Kidney (tissue), 14 donors: ENCODE results near the gene KIAA1755. TPM values are rescaled to one million over a fixed set of nuclear protein-coding genes. Genes with fewer than 3 reads are reported as not detected.

Source experiments
- DNase-seq, 5 donors: peaks; one replicate each; pipeline ENCODE4 v3.0.0-alpha.2; 2013 to 2020
- FAIRE-seq: peaks from 2 replicates; lab custom pipeline; 2012; peaks lifted over from hg19 to GRCh38; lab: Jason Lieb, UNC
- H3K27ac ChIP-seq, 2 donors: one replicate each; pipeline ENCODE4 v1.7.0; 2013; ENCODE audit warnings: low read depth in 2 of 2, low read length in 2 of 2, inconsistent platforms in 1 of 2
- H3K27me3 ChIP-seq: one replicate; pipeline ENCODE4 v1.7.1; 2013; ENCODE audit warnings: low read length, inconsistent platforms; ENCODE audit not compliant: control insufficient read depth, insufficient read depth
- H3K36me3 ChIP-seq, 3 donors: one replicate each; pipeline versions ENCODE4 v1.7.0 to v1.7.1; 2013; ENCODE audit warnings: low read length in 3 of 3, control low read depth in 1 of 3, inconsistent platforms in 1 of 3; ENCODE audit not compliant: insufficient read depth in 3 of 3, control insufficient read depth in 2 of 3
- H3K4me1 ChIP-seq, 3 donors: one replicate each; pipeline versions ENCODE4 v1.7.0 to v1.7.1; 2013; ENCODE audit warnings: low read length in 3 of 3, inconsistent platforms in 1 of 3, low read depth in 1 of 3; ENCODE audit not compliant: control insufficient read depth in 2 of 3, insufficient read depth in 2 of 3
- H3K4me3 ChIP-seq, 3 donors: one replicate each; pipeline versions ENCODE4 v1.7.0 to v1.8.1; 2013; ENCODE audit warnings: low read length in 3 of 3, control low read depth in 1 of 3, inconsistent platforms in 1 of 3
- H3K9ac ChIP-seq, 3 donors: one replicate each; pipeline versions ENCODE4 v1.7.0 to v1.7.1; 2013; ENCODE audit warnings: low read length in 3 of 3, control low read depth in 1 of 3, inconsistent platforms in 1 of 3
- H3K9me3 ChIP-seq, 3 donors: one replicate each; pipeline versions ENCODE4 v1.7.0 to v1.7.1; 2013; ENCODE audit warnings: low read length in 3 of 3, control low read depth in 1 of 3, inconsistent platforms in 1 of 3; ENCODE audit not compliant: control insufficient read depth in 2 of 3, insufficient read depth in 1 of 3
- CTCF ChIP-seq: IDR thresholded peaks from 3 replicates; pipeline ENCODE4 v1.5.1; 2012; ENCODE audit warnings: mild to moderate bottlenecking, moderate library complexity, borderline replicate concordance; ENCODE audit not compliant: insufficient read depth; ENCODE audit errors: extremely low read depth
- intact Hi-C: fragments of 100-400 bp; cut with DNase I; formaldehyde crosslinking; loops from one replicate; pipeline ENCODE4 v1.11.1; 2022
- polyA plus RNA-seq: library from polyadenylated mRNA; stranded (reverse); fragments of 350-450 nt; fragmentation: Illumina TruSeq; extraction: RNeasy Lipid Tissue Mini Kit (QIAGEN cat#74804); gene quantifications from one replicate; pipeline ENCODE4 v1.2.3, GENCODE V29; 2014; ENCODE audit warnings: low read depth, low replicate concordance; ENCODE audit not compliant: insufficient read depth
- total RNA-seq: library from RNA; stranded (reverse); fragmentation: NEBNext Ultra II Directional; extraction: Animal tissue kit (Norgen Biotek cat#: 25700); gene quantifications from one replicate; pipeline ENCODE4 v1.2.1, GENCODE V29; 2021
- donor health status: control.
- donor health status: control.
- donor health status: control.
- donor health status: control.
- donor health status: control.
- donor health status: DM: yes; HTN: yes; CAD: no.
- donor health status: Normal renal cell carcinoma (clear cell type).

KIAA1755 gene
- total and polyA plus RNA-seq, 2 donors from 2014 or later: 1.5 to 5.1 TPM

- no peaks in the 10 kb centered on the region for H3K27me3 ChIP-seq
- H3K4me3 ChIP-seq: no peak overlapping the region
- no peak overlapping the region for H3K27ac ChIP-seq
- intact Hi-C loops: no loop called here
- no peaks in the 10 kb centered on the region for H3K9me3 ChIP-seq
- DNase-seq (no peak), FAIRE-seq (no peak)
- H3K36me3 ChIP-seq: no peaks in the 10 kb centered on the region
- H3K9ac ChIP-seq: no peak overlapping the region
- H3K4me1 ChIP-seq: no peaks in the 10 kb centered on the region
- TF ChIP-seq CTCF: no peak
Observed at GRCh38 chr20:38297916-38298674, 37.6 kb upstream of the KIAA1755 start.

GRCh38 chr20:38296433-38296832 is 35.9 kb upstream of the KIAA1755 start:
- no peaks in the 10 kb centered on the region for H3K36me3 ChIP-seq
- no peaks in the 10 kb centered on the region for H3K27me3 ChIP-seq
- no peaks in the 10 kb centered on the region for H3K4me1 ChIP-seq
- H3K9me3 ChIP-seq: no peaks in the 10 kb centered on the region
- TF ChIP-seq CTCF: no peak
- H3K4me3 ChIP-seq: no peak overlapping the region
- FAIRE-seq: no peak
- H3K9ac ChIP-seq: no peak overlapping the region
- DNase-seq: no peak
- no peak overlapping the region for H3K27ac ChIP-seq
- intact Hi-C loops: no loop called here

DNA sequence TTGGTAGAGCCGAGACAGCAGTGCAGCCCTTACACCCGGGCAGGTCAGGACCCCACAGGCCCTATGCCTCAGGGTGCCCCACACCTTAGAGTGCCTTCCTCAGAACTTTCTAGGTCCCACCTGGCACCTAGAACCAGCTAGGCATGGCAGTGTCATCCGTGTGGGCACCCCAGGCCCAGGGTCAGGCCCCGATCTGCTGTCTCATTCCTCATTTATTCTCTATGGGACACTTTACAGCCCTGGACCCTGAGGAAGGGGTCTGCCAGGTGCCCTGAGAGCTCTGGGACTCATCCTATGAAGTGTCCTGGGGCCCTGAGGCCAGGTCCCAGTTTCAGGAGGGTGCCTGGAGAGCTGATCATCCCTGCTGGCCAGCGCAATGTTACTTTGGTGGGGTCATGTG is 35.3 kb upstream of the KIAA1755 start:
- intact Hi-C loops: no loop called here
- Histone ChIP-seq H3K36me3 (no peaks in the 10 kb centered on the region), H3K27me3 (no peaks in the 10 kb centered on the region), H3K27ac (no peak overlapping the region), H3K4me1 (no peaks in the 10 kb centered on the region), H3K4me3 (no peak overlapping the region), H3K9ac (no peak overlapping the region), H3K9me3 (no peaks in the 10 kb centered on the region)
- no peak for FAIRE-seq
- no peak for DNase-seq
- TF ChIP-seq CTCF: no peak
